A172 (cell line): ENCODE results near the gene TMEM203. TPM values are rescaled to one million over a fixed set of nuclear protein-coding genes. Genes with fewer than 3 reads are reported as not detected.

ENCODE experiments used
- total RNA-seq: library from RNA; depleted of rRNA; stranded (reverse); fragments of >200 nt; shearing (Covaris generic); gene quantifications from 2 replicates; pipeline ENCODE4 v1.2.3, GENCODE V29; 2014; rRNA removed

The TMEM203 gene
- total RNA-seq, 1 experiment from 2014 or later: 115 TPM

Other genes starting within 250 kb of the TMEM203 start
- 1.6 TPM in 1 of 2 replicates, not detected in the other for gene PTGDS, start 228.1 kb downstream of the TMEM203 start, total RNA-seq
- gene LCNL1, start 222.7 kb downstream of the TMEM203 start, total RNA-seq: 0.26 TPM in 1 of 2 replicates, not detected in the other
- gene PAXX, start 213.2 kb downstream of the TMEM203 start, total RNA-seq: 104 and 109 TPM in 2 replicates
- gene CLIC3, start 209.1 kb downstream of the TMEM203 start, total RNA-seq: 126 and 133 TPM in 2 replicates
- 32.3 and 33.5 TPM in 2 replicates for gene ABCA2, start 177.4 kb downstream of the TMEM203 start, total RNA-seq
- gene FUT7, start 173.6 kb downstream of the TMEM203 start, total RNA-seq: 0.07 TPM in 1 of 2 replicates, not detected in the other
- 47.4 and 49.6 TPM in 2 replicates for gene NPDC1, start 159.5 kb downstream of the TMEM203 start, total RNA-seq
- not detected in 2 replicates for gene ENTPD2, start 151.6 kb downstream of the TMEM203 start, total RNA-seq
- 76.4 and 92.3 TPM in 2 replicates for gene SAPCD2, start 135.1 kb downstream of the TMEM203 start, total RNA-seq
- gene UAP1L1, start 128.1 kb downstream of the TMEM203 start, total RNA-seq: 94.6 and 109 TPM in 2 replicates
- gene MAN1B1, start 118.7 kb downstream of the TMEM203 start, total RNA-seq: 196 and 197 TPM in 2 replicates
- gene DPP7, start 90.9 kb downstream of the TMEM203 start, total RNA-seq: 251 and 263 TPM in 2 replicates
- not detected in 2 replicates for gene GRIN1, start 66.5 kb downstream of the TMEM203 start, total RNA-seq
- gene LRRC26, start 35.6 kb downstream of the TMEM203 start, total RNA-seq: not detected in 2 replicates
- not detected in 2 replicates for gene TMEM210, start 33.6 kb downstream of the TMEM203 start, total RNA-seq
- 23.1 and 29.2 TPM in 2 replicates for gene ANAPC2, start 17.1 kb downstream of the TMEM203 start, total RNA-seq
- gene SSNA1, start 17.0 kb downstream of the TMEM203 start, total RNA-seq: 257 and 270 TPM in 2 replicates
- 26.9 and 34.5 TPM in 2 replicates for gene TPRN, start 4.9 kb downstream of the TMEM203 start, total RNA-seq
- gene NDOR1, start 52 bp upstream of the TMEM203 start, total RNA-seq: 23.8 and 25.5 TPM in 2 replicates
- 0.09 and 0.17 TPM in 2 replicates for gene RNF208, start 16.6 kb upstream of the TMEM203 start, total RNA-seq
- gene CYSRT1, start 19.5 kb upstream of the TMEM203 start, total RNA-seq: 5.1 and 5.4 TPM in 2 replicates
- gene RNF224, start 21.9 kb upstream of the TMEM203 start, total RNA-seq: 0.86 and 1.1 TPM in 2 replicates
- 1.1 and 1.6 TPM in 2 replicates for gene SLC34A3, start 25.3 kb upstream of the TMEM203 start, total RNA-seq
- gene TUBB4B, start 35.6 kb upstream of the TMEM203 start, total RNA-seq: 599 and 717 TPM in 2 replicates
- gene STPG3, start 45.6 kb upstream of the TMEM203 start, total RNA-seq: not detected in 2 replicates
- 104 and 116 TPM in 2 replicates for gene NELFB, start 49.7 kb upstream of the TMEM203 start, total RNA-seq
- gene TOR4A, start 72.1 kb upstream of the TMEM203 start, total RNA-seq: 79.6 and 94.5 TPM in 2 replicates
- 0.40 and 0.43 TPM in 2 replicates for gene NRARP, start 96.6 kb upstream of the TMEM203 start, total RNA-seq
- 3.4 and 9.9 TPM in 2 replicates for gene EXD3, start 217.5 kb upstream of the TMEM203 start, total RNA-seq
- 1.7 and 3.3 TPM in 2 replicates for gene NOXA1, start 217.7 kb upstream of the TMEM203 start, total RNA-seq
- 0.83 and 0.98 TPM in 2 replicates for gene ENTPD8, start 235.7 kb upstream of the TMEM203 start, total RNA-seq